K562 (cell line): ENCODE results near the gene TGM1. TPM values are rescaled to one million over a fixed set of nuclear protein-coding genes. Genes with fewer than 3 reads are reported as not detected.

Experiments
- ATAC-seq: fragments of 200-7000 bp; cut with Tn5 transposase; 3 replicates; pipeline ENCODE4 v1.9.1; 2020; ENCODE audit warnings: moderate library complexity
- BruUV-seq: library from RNA; stranded (reverse); fragments of 400-500 nt; replicated peaks from 2 replicates; lab custom pipeline; 2021; lab: Mats Ljungman, UMichigan
- CTCF ChIA-PET: fragments of 300-600 bp; formaldehyde crosslinking; extraction: SDS; loops from one replicate; lab custom pipeline; 2021; ENCODE audit warnings: low intra/inter-chr PET ratio; lab: Yijun Ruan, JAX
- POLR2A ChIA-PET: fragments of 300-600, 350-650 bp; sonication (Branson Sonifier 250); formaldehyde crosslinking; extraction: SDS; loops from one replicate; lab custom pipeline; 2021; ENCODE audit warnings: antibody characterized with exemption, inconsistent platforms; lab: Yijun Ruan, JAX
- DNase-seq, 4 experiments: peaks; one replicate each; pipeline versions ENCODE4 v3.0.0 to v3.0.0-alpha.2; 2011 to 2018; ENCODE audit warnings: low spot score in 3 of 4, mixed read lengths in 3 of 4; ENCODE audit errors: extremely low read depth in 1 of 4
- FAIRE-seq: peaks from 2 replicates; lab custom pipeline; 2011; peaks lifted over from hg19 to GRCh38; lab: Jason Lieb, UNC
- H2AFZ ChIP-seq: 2 replicates; pipeline ENCODE4 v1.6.0; 2011; ENCODE audit warnings: low read depth, low read length, control low read depth, inconsistent platforms
- H3K27ac ChIP-seq: fragments of 200-600 bp; 3 replicates; pipeline ENCODE4 v1.8.0; 2011; ENCODE audit warnings: low read depth, mild to moderate bottlenecking, control low read depth, inconsistent platforms, low read length, moderate library complexity, mixed read lengths; ENCODE audit errors: extremely low read depth
- H3K27me3 ChIP-seq, 2 experiments: fragments of 300-600 bp in 1 of 2; 2 replicates in 1 of 2; 3 replicates in 1 of 2; pipeline versions ENCODE4 v1.6.0 to v1.8.0; 2011; ENCODE audit warnings: inconsistent platforms in 2 of 2, low read length in 2 of 2, mild to moderate bottlenecking in 1 of 2, mixed read lengths in 1 of 2, moderate library complexity in 1 of 2; ENCODE audit not compliant: control insufficient read depth in 2 of 2, insufficient read depth in 2 of 2
- H3K36me3 ChIP-seq: fragments of 300-600 bp; 3 replicates; pipeline ENCODE4 v1.8.0; 2011; ENCODE audit warnings: mild to moderate bottlenecking, low read length, inconsistent platforms; ENCODE audit not compliant: control insufficient read depth, insufficient read depth
- H3K4me1 ChIP-seq, 2 experiments: fragments of 200-600 bp in 1 of 2; replicated peaks in 1 of 2; 2 replicates in 1 of 2; 3 replicates in 1 of 2; pipeline versions ENCODE4 v1.5.1 to v1.8.0; 2011; ENCODE audit warnings: inconsistent platforms in 2 of 2, low read length in 2 of 2, mild to moderate bottlenecking in 1 of 2, mixed read lengths in 1 of 2, moderate library complexity in 1 of 2; ENCODE audit not compliant: control insufficient read depth in 2 of 2, insufficient read depth in 2 of 2
- H3K4me2 ChIP-seq: 2 replicates; pipeline ENCODE4 v1.6.1; 2011; ENCODE audit warnings: low read length, control low read depth, inconsistent platforms, mixed read lengths; ENCODE audit not compliant: insufficient read depth
- H3K4me3 ChIP-seq: fragments of 200-600 bp; sonication (generic), shearing (Covaris generic); 2 replicates; pipeline ENCODE4 v1.5.1; 2016; ENCODE audit warnings: control low read depth, inconsistent platforms
- H3K79me2 ChIP-seq: fragments of 200-600 bp; 3 replicates; pipeline ENCODE4 v1.8.0; 2011; ENCODE audit warnings: low read length, inconsistent platforms; ENCODE audit not compliant: control insufficient read depth, insufficient read depth
- H3K9ac ChIP-seq, 2 experiments: 2 replicates each; pipeline versions ENCODE4 v1.6.0 to v1.6.1; 2011; ENCODE audit warnings: low read depth in 2 of 2, low read length in 2 of 2, control low read depth in 1 of 2, inconsistent platforms in 1 of 2, mild to moderate bottlenecking in 1 of 2, mixed read lengths in 1 of 2; ENCODE audit not compliant: insufficient read depth in 1 of 2
- H3K9me1 ChIP-seq: one replicate; pipeline ENCODE4 v1.6.0; 2011; ENCODE audit warnings: inconsistent platforms, mild to moderate bottlenecking, low read length, moderate library complexity; ENCODE audit not compliant: control insufficient read depth, insufficient read depth
- H3K9me3 ChIP-seq: replicated peaks from 2 replicates; pipeline ENCODE4 v1.5.1; 2011; ENCODE audit warnings: low read depth, low read length, inconsistent platforms; ENCODE audit not compliant: control insufficient read depth, insufficient read depth
- H4K20me1 ChIP-seq: replicated peaks from 2 replicates; pipeline ENCODE4 v1.6.1; 2011; ENCODE audit warnings: low read length, inconsistent platforms, mixed read lengths; ENCODE audit not compliant: control insufficient read depth, insufficient read depth
- CBX1 ChIP-seq: sonication (generic); IDR thresholded peaks from 2 replicates; pipeline ENCODE4 v1.6.1; 2016; ENCODE audit warnings: antibody characterized with exemption, low read depth, mild to moderate bottlenecking
- FOXK1 ChIP-seq: sonication (generic); formaldehyde crosslinking; IDR thresholded peaks from 2 replicates; pipeline ENCODE4 v1.8.0; 2022; ENCODE audit warnings: missing genetic modification reagents, mild to moderate bottlenecking, borderline replicate concordance
- IFI16 ChIP-seq: fragments of 250-450 bp; sonication (Bioruptor Pico); IDR thresholded peaks from 2 replicates; pipeline ENCODE4 v2.1.2; 2022; ENCODE audit warnings: mild to moderate bottlenecking, inconsistent platforms
- JUND ChIP-seq, 2 experiments: IDR thresholded peaks; 2 replicates in 1 of 2; 3 replicates in 1 of 2; pipeline ENCODE4 v1.6.1; 2011; ENCODE audit warnings: borderline replicate concordance in 2 of 2, low read depth in 2 of 2, low read length in 2 of 2, improper control_type of control experiment in 1 of 2, missing biosample characterization in 1 of 2, missing genetic modification characterization in 1 of 2, missing genetic modification reagents in 1 of 2
- KLF13 ChIP-seq: fragments of 450-650 bp; IDR thresholded peaks from 2 replicates; pipeline ENCODE4 v1.6.1; 2016; ENCODE audit warnings: missing genetic modification characterization, low read depth, mild to moderate bottlenecking, missing compliant biosample characterization, moderate library complexity, borderline replicate concordance
- SREBF1 ChIP-seq: fragments of 150-350 bp; IDR thresholded peaks from 2 replicates; pipeline ENCODE4 v1.6.1; 2014; ENCODE audit warnings: antibody characterized with exemption, low read depth, low read length, borderline replicate concordance
- ZNF764 ChIP-seq: fragments of 250-450 bp; sonication (Bioruptor Pico); IDR thresholded peaks from 2 replicates; pipeline ENCODE4 v1.4.0; 2020; ENCODE audit warnings: low read depth, mild to moderate bottlenecking, moderate library complexity
- WGBS: fragments of 100-300 bp; shearing (Covaris generic); methylation state at CpG from one replicate; pipeline ENCODE4 v1.1.6; 2016; ENCODE audit warnings: low coverage, mixed read lengths; ENCODE audit not compliant: insufficient coverage; ENCODE audit errors: missing lambda C conversion rate; 5-methylcytosine and 5-hydroxymethylcytosine counted together
- in situ Hi-C: fragments of 300-500 bp; cut with MboI; formaldehyde crosslinking; loops from 4 replicates; pipeline ENCODE4 v1.15.0; 2018; ENCODE audit warnings: inconsistent platforms, mixed read lengths
- intact Hi-C: fragments of 100-400 bp; cut with micrococcal nuclease; formaldehyde crosslinking; loops from 2 replicates; pipeline ENCODE4 v1.14.2; 2022
- polyA plus RNA-seq, 8 experiments: library from polyadenylated mRNA; depleted of rRNA in 4 of 8; stranded (reverse) in 5 of 8; unstranded in 3 of 8; fragments of >200 nt; fragmentation: Nextera tagmentation in 2 of 8; fragmentation: Illumina TruSeq in 1 of 8; extraction: Ambion mirVana in 2 of 8; extraction: Trizol in 1 of 8; gene quantifications; 2 replicates each; pipeline versions ENCODE4 v1.2.1 to v1.2.3, GENCODE V29; 2011 to 2014; ENCODE audit warnings: inconsistent platforms in 1 of 8, missing spikeins in 1 of 8
- total RNA-seq, 7 experiments: library from RNA; depleted of rRNA in 6 of 7; stranded (reverse); fragments of >200 nt in 6 of 7; fragmentation: Illumina TruSeq in 2 of 7; extraction: Trizol in 2 of 7; gene quantifications; 2 replicates each; pipeline versions ENCODE4 v1.2.1 to v1.2.3, GENCODE V29; 2011 to 2021; ENCODE audit warnings: low replicate concordance in 1 of 7
- TF ChIP-seq, protein P1 (sequence below), 2 experiments: fragments of 450-650 bp in 1 of 2; sonication (generic) in 1 of 2; formaldehyde crosslinking; conservative IDR thresholded peaks; 2 replicates each; pipeline versions ENCODE4 v1.4.0 to v1.8.1; 2020 to 2022; ENCODE audit warnings: mild to moderate bottlenecking in 1 of 2, missing genetic modification reagents in 1 of 2
- TF ChIP-seq, protein P2 (sequence below), 2 experiments: fragments of 450-650 bp; IDR thresholded peaks; 2 replicates each; pipeline ENCODE4 v1.6.1; 2018; ENCODE audit warnings: mild to moderate bottlenecking in 2 of 2, low read depth in 1 of 2; ENCODE audit not compliant: partially characterized antibody in 2 of 2
- TF ChIP-seq, protein P3 (sequence below): fragments of 150-350 bp; conservative IDR thresholded peaks from 2 replicates; pipeline ENCODE4 v1.6.1; 2014; ENCODE audit warnings: low read length

The TGM1 gene
- total and polyA plus RNA-seq, 9 of the 15 experiments (the other 6 are each of a cell fraction or from before 2014, with no cell fraction given), result 0.13 to 4.4 (median 0.88) TPM

DNA sequence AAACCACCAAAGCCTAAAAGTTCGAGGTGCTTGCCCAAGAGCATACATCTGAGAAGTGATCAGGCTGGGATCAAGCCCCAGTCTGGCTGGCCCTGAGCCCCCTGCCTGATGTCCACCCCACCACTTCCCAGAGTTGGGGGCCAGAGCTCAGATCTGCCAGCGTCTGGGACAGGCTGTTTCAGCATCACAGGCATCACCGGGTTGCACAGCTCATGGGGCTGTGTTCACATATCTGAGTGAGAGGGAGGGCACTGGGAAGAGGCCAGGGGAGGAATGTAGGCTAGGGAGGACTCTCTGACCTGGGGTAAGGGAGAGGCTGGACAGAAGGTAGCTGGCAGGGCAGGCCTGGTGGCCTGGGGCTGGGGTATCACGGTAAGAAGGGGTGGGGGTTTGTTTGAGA, 6.0 kb downstream of the TGM1 start:
- H3K4me3 ChIP-seq, result no peak overlapping the region
- no peak overlapping the region for H2AFZ ChIP-seq
- H3K9me3 ChIP-seq, result no peaks in the 10 kb centered on the region
- H3K4me2 ChIP-seq, result peak overlapping the region; percentile 67
- intact Hi-C loops (no loop called here), in situ Hi-C loops (no loop called here)
- peaks cover 22 to 59% of the 10 kb centered on the region in 2 experiments; a peak in 4 of 5 replicates for H3K4me1 ChIP-seq
- peak overlapping the region; percentile 44 to 79; a peak in 3 of 4 replicates for H3K9ac ChIP-seq
- ChIA-PET POLR2A (interaction anchor here (0.7 to 1.6 kb wide), 7 partner anchors 8 to 51 kb away, joined by 3 to 7 read pairs (median 4); partner anchors contain the start of genes CIDEB, DHRS1, NOP9 and RABGGTA), CTCF (no interaction called here)
- BruUV-seq, result no TSS peak
- ATAC-seq (no peak; the same call in 1 of the 3 replicates), DNase-seq (no peak), FAIRE-seq (no peak)
- H3K9me1 ChIP-seq, result no peaks in the 10 kb centered on the region
- no peak for TF ChIP-seq FOXK1 (CRISPR knock-in tag)
- TF ChIP-seq, protein P1, sequence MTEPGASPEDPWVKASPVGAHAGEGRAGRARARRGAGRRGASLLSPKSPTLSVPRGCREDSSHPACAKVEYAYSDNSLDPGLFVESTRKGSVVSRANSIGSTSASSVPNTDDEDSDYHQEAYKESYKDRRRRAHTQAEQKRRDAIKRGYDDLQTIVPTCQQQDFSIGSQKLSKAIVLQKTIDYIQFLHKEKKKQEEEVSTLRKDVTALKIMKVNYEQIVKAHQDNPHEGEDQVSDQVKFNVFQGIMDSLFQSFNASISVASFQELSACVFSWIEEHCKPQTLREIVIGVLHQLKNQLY (CRISPR knock-in tag; conservative IDR thresholded peaks at IDR 0.05), result no peak
- no peak for TF ChIP-seq ZNF764
- no peak for TF ChIP-seq KLF13
- TF ChIP-seq IFI16 (CRISPR knock-in tag), result no peak
- TF ChIP-seq, protein P2, sequence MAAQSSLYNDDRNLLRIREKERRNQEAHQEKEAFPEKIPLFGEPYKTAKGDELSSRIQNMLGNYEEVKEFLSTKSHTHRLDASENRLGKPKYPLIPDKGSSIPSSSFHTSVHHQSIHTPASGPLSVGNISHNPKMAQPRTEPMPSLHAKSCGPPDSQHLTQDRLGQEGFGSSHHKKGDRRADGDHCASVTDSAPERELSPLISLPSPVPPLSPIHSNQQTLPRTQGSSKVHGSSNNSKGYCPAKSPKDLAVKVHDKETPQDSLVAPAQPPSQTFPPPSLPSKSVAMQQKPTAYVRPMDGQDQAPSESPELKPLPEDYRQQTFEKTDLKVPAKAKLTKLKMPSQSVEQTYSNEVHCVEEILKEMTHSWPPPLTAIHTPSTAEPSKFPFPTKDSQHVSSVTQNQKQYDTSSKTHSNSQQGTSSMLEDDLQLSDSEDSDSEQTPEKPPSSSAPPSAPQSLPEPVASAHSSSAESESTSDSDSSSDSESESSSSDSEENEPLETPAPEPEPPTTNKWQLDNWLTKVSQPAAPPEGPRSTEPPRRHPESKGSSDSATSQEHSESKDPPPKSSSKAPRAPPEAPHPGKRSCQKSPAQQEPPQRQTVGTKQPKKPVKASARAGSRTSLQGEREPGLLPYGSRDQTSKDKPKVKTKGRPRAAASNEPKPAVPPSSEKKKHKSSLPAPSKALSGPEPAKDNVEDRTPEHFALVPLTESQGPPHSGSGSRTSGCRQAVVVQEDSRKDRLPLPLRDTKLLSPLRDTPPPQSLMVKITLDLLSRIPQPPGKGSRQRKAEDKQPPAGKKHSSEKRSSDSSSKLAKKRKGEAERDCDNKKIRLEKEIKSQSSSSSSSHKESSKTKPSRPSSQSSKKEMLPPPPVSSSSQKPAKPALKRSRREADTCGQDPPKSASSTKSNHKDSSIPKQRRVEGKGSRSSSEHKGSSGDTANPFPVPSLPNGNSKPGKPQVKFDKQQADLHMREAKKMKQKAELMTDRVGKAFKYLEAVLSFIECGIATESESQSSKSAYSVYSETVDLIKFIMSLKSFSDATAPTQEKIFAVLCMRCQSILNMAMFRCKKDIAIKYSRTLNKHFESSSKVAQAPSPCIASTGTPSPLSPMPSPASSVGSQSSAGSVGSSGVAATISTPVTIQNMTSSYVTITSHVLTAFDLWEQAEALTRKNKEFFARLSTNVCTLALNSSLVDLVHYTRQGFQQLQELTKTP (IDR thresholded peaks at IDR 0.05; ENCODE audit: low read depth in 1 of 2, partially characterized antibody in 2 of 2), result no peak
- no peak for TF ChIP-seq JUND (IDR thresholded peaks at IDR 0.05; ENCODE audit: borderline replicate concordance, low read depth, low read length)
- no peak for TF ChIP-seq JUND (tag; IDR thresholded peaks at IDR 0.05; ENCODE audit: borderline replicate concordance, low read depth, low read length)
- TF ChIP-seq, protein P3, sequence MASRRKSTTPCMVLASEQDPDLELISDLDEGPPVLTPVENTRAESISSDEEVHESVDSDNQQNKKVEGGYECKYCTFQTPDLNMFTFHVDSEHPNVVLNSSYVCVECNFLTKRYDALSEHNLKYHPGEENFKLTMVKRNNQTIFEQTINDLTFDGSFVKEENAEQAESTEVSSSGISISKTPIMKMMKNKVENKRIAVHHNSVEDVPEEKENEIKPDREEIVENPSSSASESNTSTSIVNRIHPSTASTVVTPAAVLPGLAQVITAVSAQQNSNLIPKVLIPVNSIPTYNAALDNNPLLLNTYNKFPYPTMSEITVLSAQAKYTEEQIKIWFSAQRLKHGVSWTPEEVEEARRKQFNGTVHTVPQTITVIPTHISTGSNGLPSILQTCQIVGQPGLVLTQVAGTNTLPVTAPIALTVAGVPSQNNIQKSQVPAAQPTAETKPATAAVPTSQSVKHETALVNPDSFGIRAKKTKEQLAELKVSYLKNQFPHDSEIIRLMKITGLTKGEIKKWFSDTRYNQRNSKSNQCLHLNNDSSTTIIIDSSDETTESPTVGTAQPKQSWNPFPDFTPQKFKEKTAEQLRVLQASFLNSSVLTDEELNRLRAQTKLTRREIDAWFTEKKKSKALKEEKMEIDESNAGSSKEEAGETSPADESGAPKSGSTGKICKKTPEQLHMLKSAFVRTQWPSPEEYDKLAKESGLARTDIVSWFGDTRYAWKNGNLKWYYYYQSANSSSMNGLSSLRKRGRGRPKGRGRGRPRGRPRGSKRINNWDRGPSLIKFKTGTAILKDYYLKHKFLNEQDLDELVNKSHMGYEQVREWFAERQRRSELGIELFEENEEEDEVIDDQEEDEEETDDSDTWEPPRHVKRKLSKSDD, result no peak
- TF ChIP-seq SREBF1, result no peak
- no peak for TF ChIP-seq CBX1
- H3K79me2 ChIP-seq, result no peaks in the 10 kb centered on the region
- H3K27ac ChIP-seq, result peak overlapping the region; percentile 62
- 33% methylated on average over 3 of the region's 4 CpGs for WGBS
- no peaks in the 10 kb centered on the region for H4K20me1 ChIP-seq
- no peaks in the 10 kb centered on the region for H3K27me3 ChIP-seq
- H3K36me3 ChIP-seq, result no peaks in the 10 kb centered on the region; the same call in 1 of the 3 replicates
